GM18502 (cell line): ENCODE results near the gene ZBTB7C.

ENCODE experiments used
- ATAC-seq: cut with Tn5 transposase; IDR thresholded peaks from one replicate; pipeline ENCODE4 v1.9.1; 2021; ENCODE audit warnings: mild to moderate bottlenecking; ENCODE audit not compliant: unreplicated experiment, poor library complexity

ZBTB7C gene

DNA sequence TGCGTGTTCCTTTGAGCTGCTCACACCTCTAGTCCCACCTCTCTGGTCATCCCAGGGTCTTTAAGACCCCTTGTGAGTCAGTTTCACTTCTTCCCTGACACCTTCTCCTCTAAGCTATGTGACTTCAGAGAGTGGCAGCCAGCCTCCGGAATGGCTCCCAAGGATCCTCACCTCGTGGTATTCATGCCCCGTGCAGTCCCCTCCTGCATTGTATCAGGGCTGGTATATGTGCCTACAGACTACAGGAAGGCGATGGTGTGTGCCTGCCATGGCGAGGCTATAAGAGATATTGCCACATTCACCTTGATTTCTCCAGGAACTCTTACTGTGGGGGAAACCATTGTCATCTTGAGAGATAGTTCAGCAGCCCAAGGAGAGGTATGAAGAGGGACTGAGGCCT is 350.7 kb downstream of the ZBTB7C start:
- ATAC-seq, result no peak

DNA sequence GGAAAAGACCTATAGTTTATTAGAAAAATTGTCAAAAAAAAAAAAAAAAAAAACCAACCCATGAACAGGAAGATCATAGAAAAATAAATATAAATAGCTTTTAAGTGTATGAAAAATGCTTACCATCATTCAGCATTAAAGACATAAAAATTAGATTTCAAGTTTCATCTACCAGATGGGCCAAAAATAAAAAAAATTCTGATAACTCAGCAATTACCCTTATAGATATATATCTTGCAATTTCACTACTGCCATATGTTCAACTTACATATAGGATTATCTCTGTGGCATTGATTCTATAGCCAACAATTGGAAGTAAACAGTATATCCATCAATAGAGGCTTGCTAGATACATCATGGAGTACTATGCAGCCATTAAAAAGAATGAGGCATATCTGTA is 352.2 kb downstream of the ZBTB7C start:
- no peak for ATAC-seq

DNA sequence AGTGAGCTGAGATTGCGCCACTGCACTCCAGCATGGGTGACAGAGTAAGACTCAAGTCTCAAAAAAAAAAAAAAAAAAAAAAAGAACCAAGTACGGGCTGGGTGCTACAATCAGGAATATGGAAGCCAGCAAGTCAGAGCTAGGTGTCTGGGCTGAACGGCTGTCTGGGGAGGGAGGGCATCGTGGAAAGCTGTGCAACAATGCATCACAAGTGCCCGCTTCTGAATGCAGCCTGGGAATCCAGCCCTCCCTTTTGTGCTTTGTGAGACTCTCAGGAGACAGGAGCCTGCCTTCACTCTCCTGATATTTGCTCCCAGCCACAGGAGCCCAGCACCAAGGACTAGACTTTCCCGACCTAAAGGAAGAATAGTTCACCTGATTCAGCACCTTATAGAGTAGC is 353.8 kb downstream of the ZBTB7C start:
- ATAC-seq, result no peak

DNA sequence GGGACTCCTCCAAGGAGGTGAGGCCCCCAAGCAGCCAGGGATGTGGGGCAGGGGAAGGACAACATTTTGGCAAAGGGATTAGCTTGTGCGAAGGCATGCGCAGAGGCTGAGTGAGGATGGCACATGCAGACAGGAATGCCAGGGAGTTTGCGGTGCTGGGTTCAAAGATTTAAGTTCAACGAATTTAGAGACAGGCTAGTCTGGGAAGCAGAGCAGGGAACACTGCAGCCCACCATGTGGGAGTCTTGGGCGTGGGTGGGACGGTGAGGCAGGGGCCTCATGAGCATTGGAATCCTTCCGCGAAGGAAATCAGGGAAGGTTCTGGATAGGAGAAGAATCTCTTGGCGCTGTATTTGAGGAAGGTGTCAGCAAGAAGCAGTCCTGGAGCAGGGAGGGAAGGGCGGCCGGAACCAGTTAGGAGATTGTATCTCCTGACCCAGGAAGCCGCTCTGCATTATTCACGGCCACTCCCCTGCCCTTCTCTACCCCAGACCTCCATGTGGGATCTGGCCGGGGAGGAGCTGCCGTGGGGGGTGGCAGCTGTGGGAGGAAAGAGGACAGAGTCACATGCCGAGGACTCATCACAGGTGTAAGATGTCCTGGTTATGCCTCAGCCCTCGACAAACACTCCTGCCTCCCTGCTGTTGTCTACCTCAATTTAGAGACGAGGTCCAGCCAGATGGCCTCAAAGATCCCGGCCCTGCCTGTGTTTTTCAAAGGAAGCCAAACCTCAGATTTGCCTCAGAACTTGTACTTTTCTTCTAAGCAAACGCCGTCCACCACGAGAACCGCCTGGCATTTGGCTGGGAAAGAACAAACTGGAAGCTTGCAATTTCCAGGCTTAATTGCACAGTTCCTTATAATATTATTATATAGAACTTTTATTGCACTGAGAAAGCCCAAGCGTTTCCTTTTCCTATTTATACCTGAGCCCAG is 355.0 kb downstream of the ZBTB7C start:
- no peak for ATAC-seq

DNA sequence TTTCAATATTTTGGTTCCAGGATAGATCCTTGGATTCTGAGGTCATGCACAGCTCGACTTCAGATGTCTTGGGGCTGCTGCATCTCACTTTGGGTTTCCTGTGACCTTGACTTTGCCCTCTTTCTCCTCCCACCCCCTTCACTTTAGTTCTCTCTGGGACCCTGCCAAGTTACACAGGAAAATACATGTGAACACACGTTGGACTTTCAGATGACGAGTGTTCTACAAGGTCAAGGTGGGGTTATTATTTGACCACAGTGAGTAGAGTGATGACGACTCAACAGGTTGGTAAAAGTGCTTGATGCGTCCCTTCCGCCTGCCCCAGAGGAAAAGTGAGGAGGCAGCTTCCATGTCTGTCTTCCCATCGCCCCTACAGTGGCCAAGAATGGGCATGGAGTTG is 356.3 kb downstream of the ZBTB7C start:
- ATAC-seq, result no peak

DNA sequence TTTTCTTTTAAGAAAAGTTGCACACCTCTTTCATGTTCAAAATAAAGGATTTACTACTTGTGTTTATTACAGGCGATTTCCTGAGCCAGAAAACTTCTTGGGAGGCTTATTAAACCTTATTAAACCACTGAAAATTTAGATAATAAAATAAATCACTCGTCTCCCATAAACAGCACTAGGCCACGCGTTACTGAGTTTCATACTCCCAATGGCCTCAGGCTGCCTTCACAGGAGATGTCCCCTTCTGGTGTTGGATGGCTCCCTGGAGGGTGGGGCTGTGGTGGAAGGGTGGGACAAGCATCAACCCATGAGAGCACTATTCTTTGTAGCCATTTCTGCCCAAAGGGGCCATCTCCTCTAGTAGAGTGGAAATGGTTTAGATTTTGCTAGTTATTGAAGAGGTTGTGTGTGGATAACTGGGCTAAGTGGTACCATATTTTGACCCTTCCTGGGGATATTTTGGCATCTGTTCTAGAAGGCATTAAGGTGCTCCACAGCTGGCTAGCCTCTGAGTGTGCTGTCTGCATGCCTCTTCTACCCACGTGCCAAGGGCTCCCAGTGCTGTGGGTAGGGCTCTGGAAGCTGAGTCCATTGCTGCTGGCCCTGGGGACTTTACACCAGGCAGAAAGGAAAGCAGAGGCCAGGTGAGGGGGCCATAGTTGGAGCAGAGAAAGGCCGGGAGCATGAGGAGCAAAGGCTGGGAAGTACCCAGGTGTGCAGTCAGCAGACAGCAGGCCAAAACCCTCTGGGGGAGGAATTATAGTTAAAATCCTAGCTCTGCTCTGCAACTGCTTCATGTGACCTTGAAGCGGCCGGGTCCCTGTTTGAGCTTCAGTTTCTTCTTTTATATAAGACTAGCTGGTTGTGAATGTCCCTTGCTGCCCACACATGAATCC is 357.0 kb downstream of the ZBTB7C start:
- no peak for ATAC-seq

DNA sequence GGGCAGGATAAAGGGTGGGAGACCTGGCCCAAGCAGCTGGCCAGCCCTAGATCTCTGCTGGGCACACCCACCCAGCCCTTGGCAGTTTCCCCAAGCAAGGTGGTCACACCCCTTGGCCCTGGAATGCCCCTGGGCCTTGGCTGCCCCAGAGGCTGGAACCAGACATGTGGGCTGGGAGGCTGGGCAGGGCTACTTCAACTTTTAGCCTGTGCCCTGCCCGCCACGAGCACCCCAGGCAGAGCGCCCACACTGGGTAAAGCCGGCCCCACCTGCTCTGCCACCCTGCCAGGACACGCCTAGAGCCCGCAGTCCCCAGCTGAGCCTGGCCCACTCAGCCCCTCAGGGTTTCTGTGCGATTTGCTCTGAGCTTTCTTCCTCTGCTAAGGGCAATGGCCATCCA is 359.0 kb downstream of the ZBTB7C start:
- no peak for ATAC-seq

DNA sequence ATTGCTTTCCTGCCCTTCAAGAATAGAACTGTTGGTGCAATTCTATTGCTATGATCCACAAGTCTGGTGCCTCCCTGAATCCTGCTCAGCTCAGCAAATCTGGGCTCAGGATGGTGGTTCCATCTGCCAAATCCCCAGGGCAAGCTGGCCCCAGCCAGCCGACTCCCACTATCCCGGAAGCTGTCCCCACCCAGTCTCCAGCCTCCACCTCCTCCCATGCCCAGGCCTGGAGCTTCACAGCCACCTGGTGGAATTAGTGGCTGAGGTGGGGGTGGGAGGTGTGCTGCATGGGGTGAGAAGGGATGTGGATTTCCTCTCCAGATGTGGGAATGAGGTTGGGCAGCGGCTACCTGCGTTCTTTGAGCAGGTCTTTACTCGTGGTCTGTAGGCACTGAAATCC is 359.4 kb downstream of the ZBTB7C start:
- no peak for ATAC-seq

DNA sequence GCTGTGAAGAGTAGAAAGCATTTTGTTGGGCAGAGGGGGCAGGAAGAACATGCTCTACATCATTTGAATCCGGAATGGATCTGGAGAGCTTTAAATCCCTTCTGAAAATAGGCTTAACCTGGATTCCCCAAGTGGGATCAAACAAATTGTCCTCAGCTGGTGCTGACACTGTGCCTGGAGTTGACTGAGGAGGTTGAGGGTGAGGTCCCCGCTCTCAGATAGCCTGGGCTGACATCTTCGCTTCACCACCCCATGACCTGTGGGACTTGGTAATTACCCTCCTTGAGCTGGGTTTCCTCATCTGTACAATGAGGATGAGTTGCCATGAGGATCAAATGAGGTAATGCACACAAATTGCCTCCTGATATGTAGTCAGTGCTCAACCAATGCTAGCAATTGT is 360.9 kb downstream of the ZBTB7C start:
- no peak for ATAC-seq

DNA sequence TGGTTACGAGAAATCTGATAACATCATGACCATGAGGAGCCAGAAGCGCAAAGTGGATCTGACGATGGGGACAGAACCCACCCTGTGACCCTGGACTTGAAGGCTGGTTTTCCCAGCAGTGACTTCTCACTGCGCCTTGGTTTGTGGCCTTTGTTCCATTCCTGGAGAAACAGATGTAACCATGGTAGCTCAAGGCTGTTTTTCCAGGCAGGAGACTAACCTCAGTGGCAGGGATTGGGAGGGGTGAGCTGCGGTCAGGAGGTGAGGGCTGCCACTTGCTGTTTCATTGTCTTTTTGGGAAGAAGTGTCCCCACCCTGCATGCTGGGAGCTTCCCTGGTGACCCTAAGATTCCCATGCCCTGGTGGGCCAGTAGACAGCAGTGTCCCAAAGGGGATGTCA is 362.3 kb downstream of the ZBTB7C start:
- ATAC-seq, result no peak

DNA sequence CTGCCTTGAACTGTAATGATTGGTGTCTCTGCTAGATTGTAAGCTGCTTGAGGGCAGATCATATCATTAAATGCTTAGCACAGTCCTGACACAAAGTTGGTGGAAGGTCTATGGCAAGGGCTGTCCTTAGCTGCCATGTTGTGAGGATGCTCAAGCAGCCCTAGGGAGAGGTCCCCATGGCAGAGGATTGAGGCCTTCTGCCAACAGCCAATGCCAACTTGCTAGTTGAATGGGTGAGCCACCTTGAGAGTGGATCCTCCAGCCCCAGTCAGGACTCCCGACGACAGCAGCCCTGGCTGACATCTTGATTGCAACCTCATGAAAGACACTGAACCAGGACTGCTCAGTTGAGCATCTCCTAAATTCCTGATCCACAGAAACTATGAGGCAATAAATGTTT is 363.4 kb downstream of the ZBTB7C start:
- ATAC-seq, result no peak

DNA sequence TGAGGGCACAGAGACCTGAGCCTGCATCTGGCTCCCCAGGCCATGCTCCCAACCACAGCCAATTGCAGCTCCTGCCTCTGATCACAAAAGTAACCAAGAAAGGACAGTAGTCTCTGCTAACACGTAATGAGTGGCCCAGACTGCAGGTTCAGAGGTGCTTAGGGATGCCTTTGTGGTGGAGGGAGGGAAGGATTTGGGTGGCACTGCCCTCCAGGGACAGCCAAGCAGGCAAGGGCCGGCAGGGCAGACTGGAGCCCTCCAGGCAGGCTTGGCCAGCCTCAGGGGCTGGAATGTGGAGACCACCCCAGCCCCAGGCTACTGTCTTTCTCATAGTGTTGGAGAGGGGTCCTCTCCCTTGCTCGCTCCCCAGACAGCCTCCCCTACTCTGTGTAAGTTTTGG is 364.2 kb downstream of the ZBTB7C start:
- no peak for ATAC-seq

DNA sequence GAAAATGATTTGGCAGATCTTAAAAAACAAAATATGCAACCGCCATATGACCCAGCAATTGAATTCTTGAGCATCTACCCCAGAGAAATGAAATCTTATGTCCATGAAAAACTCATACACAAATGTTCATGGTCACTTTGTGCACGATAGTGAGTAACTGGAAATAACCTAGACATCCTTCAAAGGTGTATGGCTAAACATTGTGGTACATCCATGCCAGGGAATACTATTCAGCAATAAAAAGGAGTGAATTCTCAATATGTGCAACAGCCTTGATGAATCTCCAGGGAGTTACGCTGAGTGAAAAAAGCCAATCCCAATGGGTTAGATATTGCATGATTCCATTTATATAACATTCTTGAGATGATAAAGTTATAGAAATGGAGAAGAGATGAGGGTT is 366.0 kb downstream of the ZBTB7C start:
- no peak for ATAC-seq

DNA sequence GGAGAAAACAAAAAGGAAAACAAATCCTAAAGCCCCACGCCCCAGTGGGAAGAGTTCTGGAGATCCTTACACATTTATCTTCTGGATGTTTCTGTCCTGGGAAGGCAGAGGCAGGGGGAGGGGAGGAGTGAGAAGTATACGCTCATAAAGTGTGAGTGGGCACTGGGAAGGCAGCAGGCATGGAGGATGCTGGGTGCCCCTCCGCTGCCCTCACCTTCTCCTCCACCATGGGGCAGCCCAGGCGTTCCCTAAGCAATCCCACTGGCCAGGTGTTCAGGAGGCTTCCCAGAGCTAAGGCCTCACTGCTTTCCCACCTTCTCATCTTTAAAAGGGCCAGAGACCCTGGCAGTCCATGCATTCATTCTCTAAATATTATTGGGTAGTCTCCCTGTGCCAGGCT is 366.8 kb downstream of the ZBTB7C start:
- ATAC-seq, result no peak

DNA sequence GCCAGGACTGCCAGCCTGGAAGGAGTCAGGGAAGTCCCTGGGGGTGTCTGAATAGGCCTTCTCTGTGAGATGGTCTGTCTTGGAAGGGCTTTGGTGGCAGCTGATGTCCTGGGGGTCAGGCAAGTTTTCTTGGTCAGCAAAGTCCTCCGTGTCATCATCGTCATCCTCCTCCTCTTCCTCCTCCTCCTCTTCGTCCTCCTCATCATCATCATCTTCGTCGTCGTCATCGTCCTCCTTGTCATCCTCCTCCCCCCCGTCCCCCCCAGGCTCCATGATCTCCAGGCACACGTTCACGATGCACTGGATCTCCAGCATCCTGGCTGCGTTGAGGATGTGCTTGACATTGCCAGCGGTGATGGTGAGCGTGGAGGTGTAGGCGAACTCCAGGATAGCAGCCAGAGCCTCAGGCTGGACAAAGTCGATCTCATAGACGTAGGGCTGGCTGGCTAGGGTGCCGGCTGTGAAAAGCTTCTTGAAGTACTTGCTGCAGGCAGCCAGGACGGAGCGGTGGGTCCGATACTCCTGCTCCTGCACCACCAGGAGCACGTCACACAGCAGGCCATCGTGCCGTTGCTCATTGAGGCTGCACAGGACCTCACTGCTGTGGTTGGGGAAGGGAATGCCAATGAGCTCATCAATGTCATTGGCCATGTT is 368.6 kb downstream of the ZBTB7C start:
- ATAC-seq, result no peak

DNA sequence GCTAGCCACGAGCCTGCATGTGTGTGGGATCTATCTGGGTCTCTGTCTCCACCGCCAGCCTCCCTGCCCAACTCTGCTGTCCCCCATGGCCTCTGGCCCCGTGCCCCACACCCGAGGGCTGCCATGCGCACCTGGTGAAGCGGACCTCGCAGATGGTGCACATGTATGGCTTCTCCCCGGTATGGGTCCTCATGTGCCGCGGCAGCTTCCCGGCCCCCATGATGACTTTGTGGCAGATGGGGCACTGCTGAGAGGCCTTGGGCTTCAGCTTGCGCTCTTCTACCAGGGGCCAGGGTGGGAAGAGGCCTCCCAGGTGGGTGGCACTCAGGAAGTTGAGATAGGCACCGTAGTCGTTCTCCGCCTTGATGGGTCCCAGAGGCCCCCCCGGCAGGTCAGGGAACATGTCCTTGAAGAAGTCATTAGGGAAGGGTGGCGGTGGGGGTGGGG is 369.4 kb downstream of the ZBTB7C start:
- no peak for ATAC-seq

DNA sequence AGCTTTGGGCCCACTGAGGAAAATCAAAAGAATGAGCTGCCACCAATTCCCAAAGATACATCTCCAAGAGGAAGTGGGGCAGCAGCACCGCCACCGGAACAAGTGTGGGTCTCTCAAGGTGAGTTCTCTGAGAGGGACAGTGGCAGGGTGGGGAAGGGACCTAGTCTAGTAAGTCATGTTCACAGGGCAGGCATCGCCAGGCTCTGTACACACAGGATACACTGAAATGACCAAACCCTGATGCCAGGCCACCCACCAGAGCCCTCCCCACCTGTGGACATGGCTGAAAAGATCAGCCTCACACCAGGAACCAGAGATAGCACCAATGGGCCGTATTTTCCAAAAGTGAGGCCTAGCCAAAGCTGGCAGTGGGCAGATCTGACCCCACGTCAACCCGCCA is 370.5 kb downstream of the ZBTB7C start:
- ATAC-seq, result no peak

DNA sequence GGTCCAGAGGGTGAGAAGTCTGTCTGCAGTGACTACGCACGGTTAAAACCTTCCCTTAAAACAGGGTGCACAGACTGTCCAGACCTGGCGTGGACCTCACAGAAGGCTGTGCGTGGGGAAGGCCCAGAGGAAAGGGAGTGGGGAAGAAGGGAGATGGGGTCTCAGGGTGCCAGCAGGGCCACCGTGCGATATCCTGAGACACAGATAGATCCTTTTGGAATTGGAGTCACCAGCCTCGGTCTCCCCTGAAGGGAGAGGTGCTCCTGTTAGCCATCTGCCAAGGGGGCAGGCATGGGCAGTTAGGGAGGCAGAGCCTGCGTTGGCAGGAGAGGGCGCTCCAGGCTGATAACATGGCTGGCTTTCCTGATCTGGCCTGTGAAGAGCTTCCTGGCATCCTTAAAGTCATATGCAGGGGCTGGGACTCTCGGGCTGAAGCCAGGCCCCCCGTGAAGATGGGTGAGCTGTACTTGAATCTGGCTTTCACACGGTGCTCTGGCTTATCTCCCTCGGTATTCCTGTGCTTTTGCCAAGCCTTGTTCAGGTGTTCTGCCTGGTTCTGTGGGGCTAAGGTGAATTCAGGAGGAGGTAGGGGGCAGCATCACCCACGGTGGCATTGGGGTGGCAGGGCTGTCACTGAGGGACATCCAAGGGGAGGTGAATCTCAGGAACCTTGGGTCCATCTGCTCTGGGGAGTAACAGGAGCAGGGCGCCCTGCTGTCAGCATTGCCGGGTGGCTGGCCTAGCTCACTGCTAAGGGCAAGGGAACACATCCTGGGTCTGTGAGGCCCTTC is 371.5 kb downstream of the ZBTB7C start:
- no peak for ATAC-seq

DNA sequence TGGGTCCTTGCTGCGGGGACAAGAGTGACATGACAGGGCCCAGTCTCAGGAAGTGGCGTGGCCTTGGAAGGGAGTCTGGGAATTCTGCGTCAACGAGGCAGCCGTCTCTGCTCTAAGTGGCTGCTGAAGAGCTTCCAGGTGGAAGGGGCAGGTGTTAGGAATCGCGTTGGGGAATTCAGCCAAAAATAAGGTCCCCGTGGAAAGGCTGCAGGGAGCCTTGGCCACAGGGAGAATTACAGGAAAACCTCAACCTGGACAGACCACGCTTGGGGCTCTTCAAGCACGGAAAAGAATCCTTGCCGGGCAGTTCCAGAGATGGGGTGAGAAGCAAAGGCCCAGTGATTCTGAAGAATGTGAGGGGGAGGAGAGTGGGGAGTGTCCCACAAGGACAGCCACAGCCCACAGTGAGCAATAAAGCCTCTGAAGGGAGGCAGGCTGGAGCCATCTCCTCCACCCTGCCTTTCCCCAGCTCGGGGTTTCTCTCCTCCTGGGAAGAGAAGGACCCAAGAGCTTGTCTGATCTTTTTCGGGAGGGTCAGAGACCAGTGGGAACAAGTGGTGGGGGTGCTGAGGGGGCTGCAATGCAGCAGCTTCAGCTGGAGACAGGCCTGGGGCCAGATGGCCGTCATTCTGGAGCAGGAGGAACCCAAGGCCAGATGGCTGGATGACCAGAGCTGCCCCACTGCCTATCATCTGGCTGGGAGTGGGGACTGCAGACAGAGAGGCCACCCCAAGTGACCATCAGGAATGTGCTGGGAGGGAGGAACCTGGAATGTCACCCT is 372.4 kb downstream of the ZBTB7C start:
- no peak for ATAC-seq
